Brain microvascular endothelial cell (primary cell): Measurements from ENCODE around the gene LRRK1.

ENCODE experiments used
- DNase-seq: peaks from one replicate; pipeline ENCODE4 v3.0.0-alpha.2; 2020
- H3K27ac ChIP-seq: fragments of 250-450 bp; sonication (Bioruptor Pico); 2 replicates; pipeline ENCODE4 v1.5.1; 2020; ENCODE audit warnings: mild to moderate bottlenecking, moderate library complexity
- H3K27me3 ChIP-seq: fragments of 250-450 bp; sonication (Bioruptor Pico); replicated peaks from 2 replicates; pipeline ENCODE4 v1.5.1; 2020; ENCODE audit warnings: mild to moderate bottlenecking
- H3K36me3 ChIP-seq: fragments of 250-450 bp; sonication (Bioruptor Pico); replicated peaks from 2 replicates; pipeline ENCODE4 v1.5.1; 2020; ENCODE audit warnings: mild to moderate bottlenecking
- H3K4me3 ChIP-seq: 2 replicates; pipeline ENCODE4 v1.5.1; 2011; ENCODE audit warnings: low read depth, mild to moderate bottlenecking, control low read depth, low read length, moderate library complexity
- in situ Hi-C: cut with HindIII; loops from 2 replicates; pipeline ENCODE4 v1.10.0; 2017; ENCODE audit warnings: low sequenced_read_pairs, low pct_ligation_motif_present
- TF ChIP-seq, protein P1 (sequence below): IDR thresholded peaks from 2 replicates; pipeline ENCODE4 v1.5.1; 2011; ENCODE audit warnings: low read depth, mild to moderate bottlenecking, moderate library complexity, low read length, control low read depth, inconsistent platforms; ENCODE audit errors: missing control alignments

LRRK1 gene

DNA sequence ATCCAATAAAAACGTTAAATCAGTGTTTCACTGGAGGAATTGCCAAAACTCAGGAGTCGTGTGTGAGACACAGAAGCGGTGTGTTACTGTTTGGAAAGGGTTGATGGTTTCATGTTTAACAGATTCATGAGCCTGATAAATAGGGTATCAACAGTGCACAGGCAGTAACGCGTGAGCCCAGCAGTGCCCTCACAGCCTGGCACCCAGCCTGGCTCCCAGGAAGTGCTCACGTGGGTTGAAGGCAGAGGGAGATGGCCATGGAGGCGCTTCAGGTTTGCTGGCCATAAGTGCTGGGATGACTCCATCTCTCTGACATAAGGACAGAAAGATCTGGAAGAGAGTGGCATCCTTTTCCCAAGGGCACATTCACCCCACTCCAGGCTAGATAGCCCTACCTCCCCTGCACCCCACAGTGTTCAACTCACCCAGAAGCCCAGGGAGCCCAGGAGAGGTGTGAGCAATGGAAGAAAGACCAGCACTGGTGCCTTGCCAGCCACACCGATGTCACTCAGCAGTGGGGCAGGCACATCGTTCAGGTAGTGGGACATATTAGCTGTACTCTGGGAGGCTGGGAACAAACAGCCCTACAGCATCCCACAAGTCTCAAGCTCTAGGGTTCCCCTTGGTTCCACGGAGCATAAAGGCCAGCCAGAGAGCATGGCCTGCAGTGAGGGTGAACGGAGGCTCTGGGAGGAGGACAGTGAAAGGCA is 164.3 kb downstream of the LRRK1 start:
- in situ Hi-C loops: no loop called here
- TF ChIP-seq, protein P1, sequence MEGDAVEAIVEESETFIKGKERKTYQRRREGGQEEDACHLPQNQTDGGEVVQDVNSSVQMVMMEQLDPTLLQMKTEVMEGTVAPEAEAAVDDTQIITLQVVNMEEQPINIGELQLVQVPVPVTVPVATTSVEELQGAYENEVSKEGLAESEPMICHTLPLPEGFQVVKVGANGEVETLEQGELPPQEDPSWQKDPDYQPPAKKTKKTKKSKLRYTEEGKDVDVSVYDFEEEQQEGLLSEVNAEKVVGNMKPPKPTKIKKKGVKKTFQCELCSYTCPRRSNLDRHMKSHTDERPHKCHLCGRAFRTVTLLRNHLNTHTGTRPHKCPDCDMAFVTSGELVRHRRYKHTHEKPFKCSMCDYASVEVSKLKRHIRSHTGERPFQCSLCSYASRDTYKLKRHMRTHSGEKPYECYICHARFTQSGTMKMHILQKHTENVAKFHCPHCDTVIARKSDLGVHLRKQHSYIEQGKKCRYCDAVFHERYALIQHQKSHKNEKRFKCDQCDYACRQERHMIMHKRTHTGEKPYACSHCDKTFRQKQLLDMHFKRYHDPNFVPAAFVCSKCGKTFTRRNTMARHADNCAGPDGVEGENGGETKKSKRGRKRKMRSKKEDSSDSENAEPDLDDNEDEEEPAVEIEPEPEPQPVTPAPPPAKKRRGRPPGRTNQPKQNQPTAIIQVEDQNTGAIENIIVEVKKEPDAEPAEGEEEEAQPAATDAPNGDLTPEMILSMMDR: no peak
- Histone ChIP-seq H3K27ac (no peak overlapping the region), H3K4me3 (no peak overlapping the region), H3K36me3 (no peaks in the 10 kb centered on the region), H3K27me3 (no peaks in the 10 kb centered on the region)
- no peak for DNase-seq

DNA sequence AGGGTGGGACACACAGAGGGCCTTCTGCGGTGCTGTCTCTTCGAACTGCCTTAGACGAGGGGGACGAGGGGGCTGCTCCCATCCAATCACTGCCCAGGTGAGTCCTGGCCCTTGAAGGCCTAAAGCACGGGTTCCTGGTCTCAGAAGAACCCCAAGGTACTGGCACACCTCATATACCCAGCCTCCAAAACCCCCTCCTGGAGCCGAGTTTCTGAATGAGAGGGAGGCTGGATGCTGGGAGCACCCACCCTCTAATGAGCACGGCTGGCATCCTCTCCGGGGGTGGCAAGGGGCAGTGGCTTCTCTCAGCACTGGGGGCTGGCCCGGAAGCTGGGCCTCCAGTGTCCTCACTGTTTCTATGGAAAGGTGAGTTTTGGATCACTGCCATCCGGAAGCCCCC is 165.6 kb downstream of the LRRK1 start:
- H3K36me3 ChIP-seq: no peaks in the 10 kb centered on the region
- no peaks in the 10 kb centered on the region for H3K27me3 ChIP-seq
- no peak for DNase-seq
- TF ChIP-seq, protein P1: no peak
- no peak overlapping the region for H3K4me3 ChIP-seq
- no peak overlapping the region for H3K27ac ChIP-seq
- in situ Hi-C loops: no loop called here

DNA sequence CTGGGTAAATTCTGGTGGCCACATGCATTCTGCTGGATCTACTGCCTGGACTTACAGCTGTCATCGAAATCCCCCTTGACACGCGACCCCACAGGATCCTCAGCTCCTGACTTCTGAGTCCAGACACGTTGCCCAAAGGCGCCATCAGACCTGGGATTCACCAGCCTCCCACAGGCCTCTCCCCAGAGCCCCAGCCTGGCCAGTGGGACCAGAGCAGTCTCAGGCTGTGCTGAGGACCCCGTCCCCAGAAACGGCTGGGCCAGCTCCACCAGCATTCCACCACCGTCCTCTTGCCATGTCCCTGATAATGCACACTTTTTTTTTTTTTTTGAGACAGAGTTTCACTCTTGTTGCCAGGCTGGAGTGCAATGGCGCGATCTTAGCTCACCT is 166.1 kb downstream of the LRRK1 start:
- DNase-seq: no peak
- H3K27me3 ChIP-seq: no peaks in the 10 kb centered on the region
- no peaks in the 10 kb centered on the region for H3K36me3 ChIP-seq
- in situ Hi-C loops: no loop called here
- no peak overlapping the region for H3K27ac ChIP-seq
- TF ChIP-seq, protein P1: no peak
- no peak overlapping the region for H3K4me3 ChIP-seq

DNA sequence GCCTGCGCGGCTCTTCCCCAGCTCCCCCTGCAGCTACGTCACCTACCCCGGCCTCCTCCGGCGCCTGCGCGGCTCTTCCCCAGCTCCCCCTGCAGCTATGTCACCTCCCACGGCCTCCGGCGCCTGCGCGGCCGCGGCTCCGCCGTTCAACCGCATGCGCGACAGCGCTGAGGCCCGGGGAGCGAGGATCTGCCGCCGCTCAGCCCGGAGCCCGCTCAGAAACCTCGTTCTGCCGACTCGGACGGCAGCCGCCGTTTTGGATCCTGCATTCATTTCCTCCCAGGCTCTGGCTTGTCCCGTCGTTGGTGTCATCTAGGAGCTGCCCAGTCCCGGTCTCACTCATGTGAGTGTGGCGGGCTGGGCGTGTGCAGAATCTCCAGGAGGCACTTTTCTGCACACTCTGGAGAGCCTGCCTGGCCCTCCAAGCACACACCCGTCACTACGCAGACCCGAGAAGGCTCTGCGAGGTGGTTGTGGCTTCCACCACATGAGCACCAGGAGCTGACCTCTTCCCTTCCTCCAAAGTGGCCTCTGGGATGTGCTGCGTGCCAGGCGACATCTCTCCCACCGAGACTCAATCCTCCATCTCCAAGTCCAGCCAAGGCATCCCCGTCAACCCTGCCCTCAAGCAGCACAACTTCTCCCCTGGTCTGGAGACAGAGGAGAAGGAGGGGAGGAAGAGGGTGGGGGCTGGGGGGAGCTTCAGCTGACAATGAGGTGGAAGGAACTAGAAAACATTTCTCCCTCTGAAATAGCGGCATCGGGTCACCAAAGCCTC is 167.4 kb downstream of the LRRK1 start:
- no peaks in the 10 kb centered on the region for H3K36me3 ChIP-seq
- in situ Hi-C loops: no loop called here
- DNase-seq: no peak
- no peaks in the 10 kb centered on the region for H3K27me3 ChIP-seq
- H3K27ac ChIP-seq: no peak overlapping the region
- TF ChIP-seq, protein P1: no peak
- H3K4me3 ChIP-seq: no peak overlapping the region

DNA sequence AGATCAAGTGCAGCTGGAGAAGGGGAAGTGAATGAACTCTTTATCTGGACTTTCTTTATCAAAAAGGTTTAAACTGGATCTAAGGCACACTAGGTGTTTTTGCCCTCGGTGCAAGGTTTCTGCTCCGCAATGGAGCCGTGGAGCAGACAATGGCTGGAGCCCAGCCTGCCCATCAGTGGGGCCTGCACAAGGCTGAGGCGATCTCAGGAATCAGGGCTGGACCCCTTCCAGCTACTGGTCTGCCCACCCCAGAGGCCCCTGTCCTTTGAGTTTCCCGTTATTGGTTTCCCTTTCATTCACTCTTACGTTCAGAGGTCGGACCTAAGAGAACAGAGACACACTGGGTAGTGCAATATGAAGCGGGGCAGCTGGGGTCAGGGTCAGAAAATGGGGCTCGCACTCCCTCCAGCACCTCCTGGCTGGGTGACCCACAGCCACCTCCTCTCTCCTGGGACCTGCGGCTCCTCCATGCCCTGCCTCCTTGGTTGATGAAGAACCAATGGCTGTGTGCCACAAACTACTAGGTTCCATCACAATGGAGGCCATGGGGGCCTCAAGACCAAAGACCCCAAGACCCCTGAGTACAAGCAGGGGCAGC is 168.1 kb downstream of the LRRK1 start:
- Histone ChIP-seq H3K4me3 (no peak overlapping the region), H3K27me3 (no peaks in the 10 kb centered on the region), H3K27ac (no peak overlapping the region), H3K36me3 (no peaks in the 10 kb centered on the region)
- no peak for DNase-seq
- TF ChIP-seq, protein P1: no peak
- in situ Hi-C loops: no loop called here
